HepG2 (cell line): ENCODE results near the gene SIAH1. TPM values are rescaled to one million over a fixed set of nuclear protein-coding genes. Genes with fewer than 3 reads are reported as not detected.

ENCODE experiments used
- AKAP8 ChIP-seq: sonication (generic); formaldehyde crosslinking; IDR thresholded peaks from 2 replicates; pipeline ENCODE4 v1.5.1; 2020; ENCODE audit warnings: mild to moderate bottlenecking, missing genetic modification reagents
- DNMT1 ChIP-seq: sonication (generic); formaldehyde crosslinking; IDR thresholded peaks from 2 replicates; pipeline ENCODE4 v1.5.1; 2020; ENCODE audit warnings: mild to moderate bottlenecking, missing genetic modification reagents
- FOXP1 ChIP-seq, 2 experiments: fragments of 450-650 bp in 1 of 2; IDR thresholded peaks; 2 replicates each; pipeline ENCODE4 v1.6.1; 2017 to 2018; ENCODE audit warnings: antibody characterized with exemption in 1 of 2
- HNF4G ChIP-seq, 2 experiments: sonication (generic) in 1 of 2; formaldehyde crosslinking in 1 of 2; IDR thresholded peaks; 2 replicates each; pipeline versions ENCODE4 v1.4.0 to v1.6.1; 2011 to 2020; ENCODE audit warnings: borderline replicate concordance in 2 of 2, low read depth in 2 of 2, mild to moderate bottlenecking in 2 of 2, low read length in 1 of 2, missing genetic modification reagents in 1 of 2, moderate library complexity in 1 of 2
- KAT7 ChIP-seq: IDR thresholded peaks from 2 replicates; pipeline ENCODE4 v1.6.1; 2018; ENCODE audit warnings: borderline replicate concordance, missing compliant biosample characterization
- KLF9 ChIP-seq: IDR thresholded peaks from 2 replicates; pipeline ENCODE4 v1.6.1; 2016; ENCODE audit warnings: low read depth
- MTF1 ChIP-seq: sonication (generic); formaldehyde crosslinking; IDR thresholded peaks from 2 replicates; pipeline ENCODE4 v1.5.0; 2020; ENCODE audit warnings: missing genetic modification reagents
- NAIF1 ChIP-seq: sonication (generic); formaldehyde crosslinking; IDR thresholded peaks from 2 replicates; pipeline ENCODE4 v1.5.0; 2020; ENCODE audit warnings: mild to moderate bottlenecking, missing genetic modification reagents, borderline replicate concordance
- NFYB ChIP-seq: sonication (generic); formaldehyde crosslinking; IDR thresholded peaks from 2 replicates; pipeline ENCODE4 v1.4.0; 2020; ENCODE audit warnings: missing genetic modification reagents
- STAG1 ChIP-seq: sonication (generic); formaldehyde crosslinking; IDR thresholded peaks from 2 replicates; pipeline ENCODE4 v1.4.0; 2020; ENCODE audit warnings: missing genetic modification reagents
- YY1 ChIP-seq: IDR thresholded peaks from 2 replicates; pipeline ENCODE4 v1.6.1; 2011; ENCODE audit warnings: low read length, low read depth, moderate library complexity, mild to moderate bottlenecking; ENCODE audit not compliant: insufficient read depth, insufficient replicate concordance
- ZMAT3 ChIP-seq: sonication (generic); formaldehyde crosslinking; conservative IDR thresholded peaks from 2 replicates; pipeline ENCODE4 v1.7.0; 2021; ENCODE audit warnings: missing genetic modification reagents
- ZNF205 ChIP-seq: IDR thresholded peaks from 2 replicates; pipeline ENCODE4 v1.6.1; 2018; ENCODE audit warnings: missing biosample characterization, missing genetic modification reagents
- ZNF292 ChIP-seq: sonication (generic); formaldehyde crosslinking; IDR thresholded peaks from 2 replicates; pipeline ENCODE4 v1.8.1; 2022; ENCODE audit warnings: mild to moderate bottlenecking, low read depth, missing genetic modification reagents, borderline replicate concordance
- ZNF333 ChIP-seq: sonication (generic); formaldehyde crosslinking; IDR thresholded peaks from 2 replicates; pipeline ENCODE4 v1.4.0; 2020; ENCODE audit warnings: mild to moderate bottlenecking, missing genetic modification reagents, borderline replicate concordance
- ZNF451 ChIP-seq: sonication (generic); formaldehyde crosslinking; IDR thresholded peaks from 2 replicates; pipeline ENCODE4 v1.5.0; 2020; ENCODE audit warnings: mild to moderate bottlenecking, missing genetic modification reagents
- polyA plus RNA-seq, 8 experiments: library from polyadenylated mRNA; depleted of rRNA in 3 of 8; stranded (reverse) in 7 of 8; unstranded in 1 of 8; fragments of >200 nt; fragmentation: Illumina TruSeq in 4 of 8; extraction: Trizol in 4 of 8; gene quantifications; 2 replicates each; pipeline versions ENCODE4 v1.2.1 to v1.2.3, GENCODE V29; 2011 to 2016; ENCODE audit warnings: low read depth in 4 of 8, missing spikeins in 1 of 8, mixed read lengths in 1 of 8; ENCODE audit not compliant: insufficient read depth in 1 of 8
- total RNA-seq, 5 experiments: library from RNA; depleted of rRNA; stranded (reverse); fragments of >200 nt; fragmentation: Illumina TruSeq; extraction: Trizol; gene quantifications; 2 replicates each; pipeline ENCODE4 v1.2.3, GENCODE V29; 2016; ENCODE audit warnings: low read depth in 1 of 5
- TF ChIP-seq, protein P1 (sequence below): sonication (generic); formaldehyde crosslinking; IDR thresholded peaks from 2 replicates; pipeline ENCODE4 v1.8.0; 2022; ENCODE audit warnings: low read depth, missing genetic modification reagents
- TF ChIP-seq, protein P2 (sequence below): sonication (generic); formaldehyde crosslinking; conservative IDR thresholded peaks from 2 replicates; pipeline ENCODE4 v1.4.0; 2020; ENCODE audit warnings: missing genetic modification reagents
- TF ChIP-seq, protein P3 (sequence below): sonication (generic); formaldehyde crosslinking; IDR thresholded peaks from 2 replicates; pipeline ENCODE4 v1.5.0; 2020; ENCODE audit warnings: mild to moderate bottlenecking, missing genetic modification reagents
- TF ChIP-seq, protein P4 (sequence below): sonication (generic); formaldehyde crosslinking; IDR thresholded peaks from 2 replicates; pipeline ENCODE4 v1.5.0; 2020; ENCODE audit warnings: missing genetic modification reagents

SIAH1 gene
- total and polyA plus RNA-seq, 2 of the 13 experiments (the other 11 are each of a cell fraction or from before 2014, with no cell fraction given), result 16.0 to 28.6 TPM

- TF ChIP-seq ZNF451 (CRISPR knock-in tag) (peak; percentile 85; the same call in 1 of the 2 replicates), KAT7 (peak; percentile 74; the same call in 1 of the 2 replicates), NAIF1 (CRISPR knock-in tag) (peak; percentile 59; the same call in 1 of the 2 replicates), ZNF205 (CRISPR knock-in tag) (no peak), ZNF333 (CRISPR knock-in tag) (peak; percentile 90; the same call in 1 of the 2 replicates), MTF1 (CRISPR knock-in tag) (peak; percentile 52; the same call in 1 of the 2 replicates), AKAP8 (CRISPR knock-in tag) (peak; percentile 83; the same call in 1 of the 2 replicates), YY1 (peak; percentile 88), ZMAT3 (CRISPR knock-in tag) (peak; percentile 98), FOXP1 (IDR thresholded peaks at IDR 0.05) (no peak), FOXP1 (CRISPR knock-in tag; IDR thresholded peaks at IDR 0.05) (no peak), ZNF292 (CRISPR knock-in tag) (no peak), HNF4G (IDR thresholded peaks at IDR 0.05; ENCODE audit: borderline replicate concordance, low read depth, low read length) (0 out of 2 replicates have a peak, but pooled peaks have one; percentile 5), HNF4G (CRISPR knock-in tag; IDR thresholded peaks at IDR 0.05; ENCODE audit: borderline replicate concordance, low read depth) (no peak), KLF9 (CRISPR knock-in tag) (0 out of 2 replicates have a peak, but pooled peaks have one; percentile 66), DNMT1 (CRISPR knock-in tag) (peak; percentile 75; the same call in 1 of the 2 replicates), STAG1 (CRISPR knock-in tag) (0 out of 2 replicates have a peak, but pooled peaks have one; percentile 3), NFYB (CRISPR knock-in tag) (no peak)
- TF ChIP-seq, protein P1, sequence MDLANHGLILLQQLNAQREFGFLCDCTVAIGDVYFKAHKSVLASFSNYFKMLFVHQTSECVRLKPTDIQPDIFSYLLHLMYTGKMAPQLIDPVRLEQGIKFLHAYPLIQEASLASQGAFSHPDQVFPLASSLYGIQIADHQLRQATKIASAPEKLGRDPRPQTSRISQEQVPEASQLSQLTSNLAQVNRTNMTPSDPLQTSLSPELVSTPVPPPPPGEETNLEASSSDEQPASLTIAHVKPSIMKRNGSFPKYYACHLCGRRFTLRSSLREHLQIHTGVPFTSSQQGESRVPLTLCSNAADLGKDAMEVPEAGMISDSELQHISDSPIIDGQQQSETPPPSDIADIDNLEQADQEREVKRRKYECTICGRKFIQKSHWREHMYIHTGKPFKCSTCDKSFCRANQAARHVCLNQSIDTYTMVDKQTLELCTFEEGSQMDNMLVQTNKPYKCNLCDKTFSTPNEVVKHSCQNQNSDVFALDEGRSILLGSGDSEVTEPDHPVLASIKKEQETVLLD, result peak; percentile 77
- TF ChIP-seq, protein P2, sequence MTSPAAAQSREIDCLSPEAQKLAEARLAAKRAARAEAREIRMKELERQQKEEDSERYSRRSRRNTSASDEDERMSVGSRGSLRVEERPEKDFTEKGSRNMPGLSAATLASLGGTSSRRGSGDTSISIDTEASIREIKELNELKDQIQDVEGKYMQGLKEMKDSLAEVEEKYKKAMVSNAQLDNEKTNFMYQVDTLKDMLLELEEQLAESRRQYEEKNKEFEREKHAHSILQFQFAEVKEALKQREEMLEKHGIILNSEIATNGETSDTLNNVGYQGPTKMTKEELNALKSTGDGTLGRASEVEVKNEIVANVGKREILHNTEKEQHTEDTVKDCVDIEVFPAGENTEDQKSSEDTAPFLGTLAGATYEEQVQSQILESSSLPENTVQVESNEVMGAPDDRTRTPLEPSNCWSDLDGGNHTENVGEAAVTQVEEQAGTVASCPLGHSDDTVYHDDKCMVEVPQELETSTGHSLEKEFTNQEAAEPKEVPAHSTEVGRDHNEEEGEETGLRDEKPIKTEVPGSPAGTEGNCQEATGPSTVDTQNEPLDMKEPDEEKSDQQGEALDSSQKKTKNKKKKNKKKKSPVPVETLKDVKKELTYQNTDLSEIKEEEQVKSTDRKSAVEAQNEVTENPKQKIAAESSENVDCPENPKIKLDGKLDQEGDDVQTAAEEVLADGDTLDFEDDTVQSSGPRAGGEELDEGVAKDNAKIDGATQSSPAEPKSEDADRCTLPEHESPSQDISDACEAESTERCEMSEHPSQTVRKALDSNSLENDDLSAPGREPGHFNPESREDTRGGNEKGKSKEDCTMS, result no peak
- TF ChIP-seq, protein P3, sequence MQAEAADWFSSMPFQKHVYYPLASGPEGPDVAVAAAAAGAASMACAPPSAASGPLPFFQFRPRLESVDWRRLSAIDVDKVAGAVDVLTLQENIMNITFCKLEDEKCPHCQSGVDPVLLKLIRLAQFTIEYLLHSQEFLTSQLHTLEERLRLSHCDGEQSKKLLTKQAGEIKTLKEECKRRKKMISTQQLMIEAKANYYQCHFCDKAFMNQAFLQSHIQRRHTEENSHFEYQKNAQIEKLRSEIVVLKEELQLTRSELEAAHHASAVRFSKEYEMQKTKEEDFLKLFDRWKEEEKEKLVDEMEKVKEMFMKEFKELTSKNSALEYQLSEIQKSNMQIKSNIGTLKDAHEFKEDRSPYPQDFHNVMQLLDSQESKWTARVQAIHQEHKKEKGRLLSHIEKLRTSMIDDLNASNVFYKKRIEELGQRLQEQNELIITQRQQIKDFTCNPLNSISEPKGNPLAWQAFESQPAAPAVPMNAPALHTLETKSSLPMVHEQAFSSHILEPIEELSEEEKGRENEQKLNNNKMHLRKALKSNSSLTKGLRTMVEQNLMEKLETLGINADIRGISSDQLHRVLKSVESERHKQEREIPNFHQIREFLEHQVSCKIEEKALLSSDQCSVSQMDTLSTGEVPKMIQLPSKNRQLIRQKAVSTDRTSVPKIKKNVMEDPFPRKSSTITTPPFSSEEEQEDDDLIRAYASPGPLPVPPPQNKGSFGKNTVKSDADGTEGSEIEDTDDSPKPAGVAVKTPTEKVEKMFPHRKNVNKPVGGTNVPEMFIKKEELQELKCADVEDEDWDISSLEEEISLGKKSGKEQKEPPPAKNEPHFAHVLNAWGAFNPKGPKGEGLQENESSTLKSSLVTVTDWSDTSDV (CRISPR knock-in tag), result peak; percentile 67; the same call in 1 of the 2 replicates
- TF ChIP-seq, protein P4, sequence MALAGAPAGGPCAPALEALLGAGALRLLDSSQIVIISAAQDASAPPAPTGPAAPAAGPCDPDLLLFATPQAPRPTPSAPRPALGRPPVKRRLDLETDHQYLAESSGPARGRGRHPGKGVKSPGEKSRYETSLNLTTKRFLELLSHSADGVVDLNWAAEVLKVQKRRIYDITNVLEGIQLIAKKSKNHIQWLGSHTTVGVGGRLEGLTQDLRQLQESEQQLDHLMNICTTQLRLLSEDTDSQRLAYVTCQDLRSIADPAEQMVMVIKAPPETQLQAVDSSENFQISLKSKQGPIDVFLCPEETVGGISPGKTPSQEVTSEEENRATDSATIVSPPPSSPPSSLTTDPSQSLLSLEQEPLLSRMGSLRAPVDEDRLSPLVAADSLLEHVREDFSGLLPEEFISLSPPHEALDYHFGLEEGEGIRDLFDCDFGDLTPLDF (CRISPR knock-in tag), result no peak; the same call in 1 of the 2 replicates
These were observed at the start of gene SIAH1 (continued) for GRCh38 chr16:48385253-48386150.
